HEK293 (cell line): ENCODE results near the gene R3HDM4.

Experiments
- EGR2 ChIP-seq: fragments of 450-650 bp; formaldehyde crosslinking; IDR thresholded peaks from 2 replicates; pipeline ENCODE4 v1.5.1; 2016; ENCODE audit warnings: low read depth, missing biosample characterization, missing genetic modification characterization
- GLIS1 ChIP-seq: fragments of 450-650 bp; formaldehyde crosslinking; IDR thresholded peaks from 2 replicates; pipeline ENCODE4 v1.5.1; 2016; ENCODE audit warnings: missing biosample characterization, missing genetic modification characterization
- KLF16 ChIP-seq: fragments of 450-650 bp; formaldehyde crosslinking; IDR thresholded peaks from 2 replicates; pipeline ENCODE4 v1.5.1; 2017; ENCODE audit warnings: missing biosample characterization, missing genetic modification characterization
- SP2 ChIP-seq: fragments of 450-650 bp; formaldehyde crosslinking; IDR thresholded peaks from 2 replicates; pipeline ENCODE4 v1.5.1; 2016; ENCODE audit warnings: missing biosample characterization, missing genetic modification characterization
- YY2 ChIP-seq: fragments of 450-650 bp; formaldehyde crosslinking; IDR thresholded peaks from 2 replicates; pipeline ENCODE4 v1.5.1; 2016; ENCODE audit warnings: missing biosample characterization, missing genetic modification characterization
- ZBTB1 ChIP-seq: fragments of 450-650 bp; formaldehyde crosslinking; IDR thresholded peaks from 2 replicates; pipeline ENCODE4 v1.5.1; 2016; ENCODE audit warnings: missing biosample characterization, missing genetic modification characterization
- ZBTB48 ChIP-seq: fragments of 450-650 bp; formaldehyde crosslinking; IDR thresholded peaks from 2 replicates; pipeline ENCODE4 v1.5.1; 2016; ENCODE audit warnings: missing biosample characterization, missing genetic modification characterization
- ZEB2 ChIP-seq: fragments of 450-650 bp; formaldehyde crosslinking; IDR thresholded peaks from 2 replicates; pipeline ENCODE4 v1.5.1; 2016; ENCODE audit warnings: missing biosample characterization, missing genetic modification characterization
- ZFHX2 ChIP-seq: fragments of 450-650 bp; formaldehyde crosslinking; conservative IDR thresholded peaks from 2 replicates; pipeline ENCODE4 v1.5.1; 2016; ENCODE audit warnings: missing biosample characterization, missing genetic modification characterization
- ZFP3 ChIP-seq: fragments of 450-650 bp; formaldehyde crosslinking; IDR thresholded peaks from 2 replicates; pipeline ENCODE4 v1.5.1; 2016; ENCODE audit warnings: low read depth, missing biosample characterization, missing genetic modification characterization
- ZFP69B ChIP-seq: fragments of 450-650 bp; formaldehyde crosslinking; IDR thresholded peaks from 2 replicates; pipeline ENCODE4 v1.5.1; 2016; ENCODE audit warnings: missing biosample characterization, missing genetic modification characterization
- ZNF10 ChIP-seq: fragments of 450-650 bp; formaldehyde crosslinking; IDR thresholded peaks from 2 replicates; pipeline ENCODE4 v1.5.1; 2017; ENCODE audit warnings: missing biosample characterization, missing genetic modification characterization
- ZNF121 ChIP-seq: fragments of 450-650 bp; formaldehyde crosslinking; IDR thresholded peaks from 2 replicates; pipeline ENCODE4 v1.5.1; 2016; ENCODE audit warnings: missing biosample characterization, missing genetic modification characterization
- ZNF140 ChIP-seq: fragments of 450-650 bp; formaldehyde crosslinking; IDR thresholded peaks from 2 replicates; pipeline ENCODE4 v1.5.1; 2016; ENCODE audit warnings: missing biosample characterization, missing genetic modification characterization
- ZNF19 ChIP-seq: fragments of 450-650 bp; formaldehyde crosslinking; IDR thresholded peaks from 2 replicates; pipeline ENCODE4; 2016; ENCODE audit warnings: missing biosample characterization, missing genetic modification characterization, low read depth
- ZNF202 ChIP-seq: fragments of 450-650 bp; formaldehyde crosslinking; IDR thresholded peaks from 2 replicates; pipeline ENCODE4 v1.5.1; 2016; ENCODE audit warnings: missing biosample characterization, missing genetic modification characterization, borderline replicate concordance
- ZNF529 ChIP-seq: fragments of 450-650 bp; formaldehyde crosslinking; IDR thresholded peaks from 2 replicates; pipeline ENCODE4 v1.5.1; 2017; ENCODE audit warnings: missing genetic modification characterization, missing biosample characterization; ENCODE audit not compliant: insufficient replicate concordance
- ZNF530 ChIP-seq: fragments of 450-650 bp; formaldehyde crosslinking; IDR thresholded peaks from 2 replicates; pipeline ENCODE4 v1.5.1; 2016; ENCODE audit warnings: low read depth, missing biosample characterization, missing genetic modification characterization
- ZNF548 ChIP-seq: fragments of 450-650 bp; formaldehyde crosslinking; IDR thresholded peaks from 2 replicates; pipeline ENCODE4 v1.5.1; 2016; ENCODE audit warnings: missing biosample characterization, missing genetic modification characterization
- ZNF654 ChIP-seq: fragments of 450-650 bp; formaldehyde crosslinking; IDR thresholded peaks from 2 replicates; pipeline ENCODE4 v1.5.1; 2016; ENCODE audit warnings: low read depth, missing biosample characterization, missing genetic modification characterization
- ZNF768 ChIP-seq: fragments of 450-650 bp; formaldehyde crosslinking; IDR thresholded peaks from 2 replicates; pipeline ENCODE4 v1.5.1; 2018; ENCODE audit warnings: missing biosample characterization, mild to moderate bottlenecking, missing genetic modification characterization
- ZSCAN23 ChIP-seq: fragments of 450-650 bp; formaldehyde crosslinking; IDR thresholded peaks from 2 replicates; pipeline ENCODE4 v1.5.1; 2016; ENCODE audit warnings: missing biosample characterization, missing genetic modification characterization
- TF ChIP-seq, protein P1 (sequence below): fragments of 450-650 bp; formaldehyde crosslinking; IDR thresholded peaks from 2 replicates; pipeline ENCODE4; 2016; ENCODE audit warnings: missing biosample characterization, missing genetic modification characterization
- TF ChIP-seq, protein P2 (sequence below): fragments of 450-650 bp; formaldehyde crosslinking; IDR thresholded peaks from 2 replicates; pipeline ENCODE4 v1.5.1; 2016; ENCODE audit warnings: missing biosample characterization, missing genetic modification characterization
- TF ChIP-seq, protein P3 (sequence below): fragments of 450-650 bp; formaldehyde crosslinking; IDR thresholded peaks from 2 replicates; pipeline ENCODE4 v1.5.1; 2016; ENCODE audit warnings: missing biosample characterization, missing genetic modification characterization
- TF ChIP-seq, protein P4 (sequence below): fragments of 450-650 bp; formaldehyde crosslinking; optimal IDR thresholded peaks from 2 replicates; pipeline ENCODE3; 2016; ENCODE audit warnings: missing biosample characterization, mild to moderate bottlenecking, missing genetic modification characterization
- TF ChIP-seq, protein P5 (sequence below): fragments of 450-650 bp; formaldehyde crosslinking; IDR thresholded peaks from 2 replicates; pipeline ENCODE4 v1.5.1; 2017; ENCODE audit warnings: missing biosample characterization, missing genetic modification characterization
- TF ChIP-seq, protein P6 (sequence below): fragments of 450-650 bp; formaldehyde crosslinking; IDR thresholded peaks from 2 replicates; pipeline ENCODE4 v1.5.1; 2017; ENCODE audit warnings: missing biosample characterization, missing genetic modification characterization

Gene R3HDM4

DNA sequence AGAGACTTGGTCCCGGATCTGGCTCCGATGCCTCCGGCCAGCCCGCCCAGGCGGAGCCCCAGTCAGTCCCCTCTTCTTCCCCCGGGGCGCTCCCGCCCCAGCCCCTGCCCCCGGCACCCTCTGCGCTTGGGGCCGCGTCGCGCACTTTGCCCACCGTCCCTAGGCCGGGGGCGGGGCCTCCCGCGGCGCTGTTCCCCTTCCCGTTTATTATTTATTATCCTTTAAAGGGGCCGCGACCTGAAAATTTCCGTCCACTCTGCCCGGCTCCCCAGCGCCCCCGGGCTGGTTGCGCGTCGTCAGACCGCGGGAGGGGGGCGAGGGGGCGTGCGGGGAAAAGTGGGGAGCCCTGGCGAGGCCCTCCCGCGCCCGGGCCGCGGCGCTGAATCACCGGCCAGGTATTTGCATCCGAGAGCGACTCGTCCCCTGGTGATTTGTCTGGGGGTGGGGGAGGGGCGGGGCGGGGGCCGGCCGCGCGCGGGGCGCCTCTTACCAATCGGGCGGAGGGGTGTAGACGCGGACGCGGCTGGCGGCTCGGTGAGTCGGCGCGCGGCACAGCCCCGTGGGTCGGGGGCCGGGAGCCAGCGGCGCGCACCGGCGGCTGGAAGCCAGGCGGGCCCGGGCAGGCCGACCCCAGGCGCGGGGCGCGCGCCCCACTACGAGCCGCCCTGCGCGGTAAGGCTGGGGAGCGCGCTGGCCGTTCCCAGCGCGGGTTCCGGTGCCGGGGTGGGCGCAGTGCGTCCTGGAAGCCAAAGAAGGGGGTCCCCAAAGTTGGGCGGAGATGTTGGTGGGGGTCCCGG, 12.7 kb upstream of the R3HDM4 start, which contains the start of gene ARID3A (continued):
- TF ChIP-seq ZNF768 (tag by site-specific recombination) (no peak), ZNF530 (tag by site-specific recombination) (no peak), ZNF10 (tag by site-specific recombination) (no peak), ZEB2 (tag by site-specific recombination) (peak; percentile 66), GLIS1 (tag by site-specific recombination) (0 out of 2 replicates have a peak, but pooled peaks have one; percentile 10), ZSCAN23 (tag by site-specific recombination) (no peak), ZNF548 (no peak), ZNF121 (tag by site-specific recombination) (0 out of 2 replicates have a peak, but pooled peaks have one; percentile 13), ZFHX2 (tag by site-specific recombination) (peak; percentile 38), ZNF529 (no peak), ZFP69B (tag by site-specific recombination) (no peak), SP2 (peak; percentile 37; the same call in 1 of the 2 replicates), ZBTB48 (tag by site-specific recombination) (peak; percentile 100), EGR2 (tag by site-specific recombination) (peak; percentile 9; the same call in 1 of the 2 replicates), ZBTB1 (tag by site-specific recombination) (no peak), ZNF202 (tag by site-specific recombination) (no peak), YY2 (tag by site-specific recombination) (no peak), ZFP3 (no peak), ZNF140 (tag by site-specific recombination) (no peak), KLF16 (tag by site-specific recombination) (peak; percentile 61; the same call in 1 of the 2 replicates), ZNF654 (tag by site-specific recombination) (no peak), ZNF19 (tag by site-specific recombination) (no peak)
- TF ChIP-seq, protein P1, sequence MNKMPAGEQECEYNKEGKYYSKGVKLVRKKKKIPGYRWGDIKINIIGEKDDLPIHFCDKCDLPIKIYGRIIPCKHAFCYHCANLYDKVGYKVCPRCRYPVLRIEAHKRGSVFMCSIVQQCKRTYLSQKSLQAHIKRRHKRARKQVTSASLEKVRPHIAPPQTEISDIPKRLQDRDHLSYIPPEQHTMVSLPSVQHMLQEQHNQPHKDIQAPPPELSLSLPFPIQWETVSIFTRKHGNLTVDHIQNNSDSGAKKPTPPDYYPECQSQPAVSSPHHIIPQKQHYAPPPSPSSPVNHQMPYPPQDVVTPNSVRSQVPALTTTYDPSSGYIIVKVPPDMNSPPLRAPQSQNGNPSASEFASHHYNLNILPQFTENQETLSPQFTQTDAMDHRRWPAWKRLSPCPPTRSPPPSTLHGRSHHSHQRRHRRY (tag by site-specific recombination) = no peak
- TF ChIP-seq, protein P2, sequence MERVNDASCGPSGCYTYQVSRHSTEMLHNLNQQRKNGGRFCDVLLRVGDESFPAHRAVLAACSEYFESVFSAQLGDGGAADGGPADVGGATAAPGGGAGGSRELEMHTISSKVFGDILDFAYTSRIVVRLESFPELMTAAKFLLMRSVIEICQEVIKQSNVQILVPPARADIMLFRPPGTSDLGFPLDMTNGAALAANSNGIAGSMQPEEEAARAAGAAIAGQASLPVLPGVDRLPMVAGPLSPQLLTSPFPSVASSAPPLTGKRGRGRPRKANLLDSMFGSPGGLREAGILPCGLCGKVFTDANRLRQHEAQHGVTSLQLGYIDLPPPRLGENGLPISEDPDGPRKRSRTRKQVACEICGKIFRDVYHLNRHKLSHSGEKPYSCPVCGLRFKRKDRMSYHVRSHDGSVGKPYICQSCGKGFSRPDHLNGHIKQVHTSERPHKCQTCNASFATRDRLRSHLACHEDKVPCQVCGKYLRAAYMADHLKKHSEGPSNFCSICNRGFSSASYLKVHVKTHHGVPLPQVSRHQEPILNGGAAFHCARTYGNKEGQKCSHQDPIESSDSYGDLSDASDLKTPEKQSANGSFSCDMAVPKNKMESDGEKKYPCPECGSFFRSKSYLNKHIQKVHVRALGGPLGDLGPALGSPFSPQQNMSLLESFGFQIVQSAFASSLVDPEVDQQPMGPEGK (tag by site-specific recombination) = peak; percentile 61
- TF ChIP-seq, protein P3, sequence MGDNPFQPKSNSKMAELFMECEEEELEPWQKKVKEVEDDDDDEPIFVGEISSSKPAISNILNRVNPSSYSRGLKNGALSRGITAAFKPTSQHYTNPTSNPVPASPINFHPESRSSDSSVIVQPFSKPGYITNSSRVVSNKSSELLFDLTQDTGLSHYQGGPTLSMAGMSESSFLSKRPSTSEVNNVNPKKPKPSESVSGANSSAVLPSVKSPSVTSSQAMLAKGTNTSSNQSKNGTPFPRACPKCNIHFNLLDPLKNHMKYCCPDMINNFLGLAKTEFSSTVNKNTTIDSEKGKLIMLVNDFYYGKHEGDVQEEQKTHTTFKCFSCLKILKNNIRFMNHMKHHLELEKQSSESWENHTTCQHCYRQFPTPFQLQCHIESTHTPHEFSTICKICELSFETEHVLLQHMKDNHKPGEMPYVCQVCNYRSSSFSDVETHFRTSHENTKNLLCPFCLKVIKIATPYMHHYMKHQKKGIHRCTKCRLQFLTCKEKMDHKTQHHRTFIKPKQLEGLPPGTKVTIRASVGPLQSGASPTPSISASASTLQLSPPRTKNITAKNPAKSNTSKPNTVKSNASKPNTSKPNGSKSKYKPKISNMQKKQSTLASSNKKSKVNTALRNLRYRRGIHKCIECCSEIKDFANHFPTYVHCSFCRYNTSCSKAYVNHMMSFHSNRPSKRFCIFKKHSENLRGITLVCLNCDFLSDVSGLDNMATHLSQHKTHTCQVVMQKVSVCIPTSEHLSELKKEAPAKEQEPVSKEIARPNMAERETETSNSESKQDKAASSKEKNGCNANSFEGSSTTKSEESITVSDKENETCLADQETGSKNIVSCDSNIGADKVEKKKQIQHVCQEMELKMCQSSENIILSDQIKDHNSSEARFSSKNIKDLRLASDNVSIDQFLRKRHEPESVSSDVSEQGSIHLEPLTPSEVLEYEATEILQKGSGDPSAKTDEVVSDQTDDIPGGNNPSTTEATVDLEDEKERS (tag by site-specific recombination) = no peak; the same call in 1 of the 2 replicates
- TF ChIP-seq, protein P4, sequence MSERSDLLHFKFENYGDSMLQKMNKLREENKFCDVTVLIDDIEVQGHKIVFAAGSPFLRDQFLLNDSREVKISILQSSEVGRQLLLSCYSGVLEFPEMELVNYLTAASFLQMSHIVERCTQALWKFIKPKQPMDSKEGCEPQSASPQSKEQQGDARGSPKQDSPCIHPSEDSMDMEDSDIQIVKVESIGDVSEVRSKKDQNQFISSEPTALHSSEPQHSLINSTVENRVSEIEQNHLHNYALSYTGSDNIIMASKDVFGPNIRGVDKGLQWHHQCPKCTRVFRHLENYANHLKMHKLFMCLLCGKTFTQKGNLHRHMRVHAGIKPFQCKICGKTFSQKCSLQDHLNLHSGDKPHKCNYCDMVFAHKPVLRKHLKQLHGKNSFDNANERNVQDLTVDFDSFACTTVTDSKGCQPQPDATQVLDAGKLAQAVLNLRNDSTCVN (tag by site-specific recombination) = peak; percentile 75
- TF ChIP-seq, protein P5, sequence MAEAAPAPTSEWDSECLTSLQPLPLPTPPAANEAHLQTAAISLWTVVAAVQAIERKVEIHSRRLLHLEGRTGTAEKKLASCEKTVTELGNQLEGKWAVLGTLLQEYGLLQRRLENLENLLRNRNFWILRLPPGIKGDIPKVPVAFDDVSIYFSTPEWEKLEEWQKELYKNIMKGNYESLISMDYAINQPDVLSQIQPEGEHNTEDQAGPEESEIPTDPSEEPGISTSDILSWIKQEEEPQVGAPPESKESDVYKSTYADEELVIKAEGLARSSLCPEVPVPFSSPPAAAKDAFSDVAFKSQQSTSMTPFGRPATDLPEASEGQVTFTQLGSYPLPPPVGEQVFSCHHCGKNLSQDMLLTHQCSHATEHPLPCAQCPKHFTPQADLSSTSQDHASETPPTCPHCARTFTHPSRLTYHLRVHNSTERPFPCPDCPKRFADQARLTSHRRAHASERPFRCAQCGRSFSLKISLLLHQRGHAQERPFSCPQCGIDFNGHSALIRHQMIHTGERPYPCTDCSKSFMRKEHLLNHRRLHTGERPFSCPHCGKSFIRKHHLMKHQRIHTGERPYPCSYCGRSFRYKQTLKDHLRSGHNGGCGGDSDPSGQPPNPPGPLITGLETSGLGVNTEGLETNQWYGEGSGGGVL (tag by site-specific recombination) = peak; percentile 52; the same call in 1 of the 2 replicates
- TF ChIP-seq, protein P6, sequence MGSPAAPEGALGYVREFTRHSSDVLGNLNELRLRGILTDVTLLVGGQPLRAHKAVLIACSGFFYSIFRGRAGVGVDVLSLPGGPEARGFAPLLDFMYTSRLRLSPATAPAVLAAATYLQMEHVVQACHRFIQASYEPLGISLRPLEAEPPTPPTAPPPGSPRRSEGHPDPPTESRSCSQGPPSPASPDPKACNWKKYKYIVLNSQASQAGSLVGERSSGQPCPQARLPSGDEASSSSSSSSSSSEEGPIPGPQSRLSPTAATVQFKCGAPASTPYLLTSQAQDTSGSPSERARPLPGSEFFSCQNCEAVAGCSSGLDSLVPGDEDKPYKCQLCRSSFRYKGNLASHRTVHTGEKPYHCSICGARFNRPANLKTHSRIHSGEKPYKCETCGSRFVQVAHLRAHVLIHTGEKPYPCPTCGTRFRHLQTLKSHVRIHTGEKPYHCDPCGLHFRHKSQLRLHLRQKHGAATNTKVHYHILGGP (tag by site-specific recombination) = no peak
